ENCODE data around the gene KLHDC10. TPM values are rescaled to one million over a fixed set of nuclear protein-coding genes. Genes with fewer than 3 reads are reported as not detected.
"Not testable (repeated sequence)": the region's sequence is repeated elsewhere in the genome, so short reads cannot be mapped to it uniquely, and the experiment has no call there.

The KLHDC10 gene
- total and polyA plus RNA-seq, 2 donors (not counting 1 experiment from before 2014, with no cell fraction given): 28.5 to 29.1 TPM

GRCh38 chr7:130181263-130181605 lies 110.9 kb downstream of the KLHDC10 start:
- Histone ChIP-seq H2AFZ (ENCODE audit: low read length) (no peak overlapping the region), H3K79me2 (ENCODE audit: control insufficient read depth, insufficient read depth, low read length) (no peaks in the 10 kb centered on the region), H3K27ac (ENCODE audit: insufficient read depth, low read length) (no peak overlapping the region), H3K4me2 (ENCODE audit: extremely low read depth, insufficient read depth, low read length) (no peak overlapping the region), H3K36me3 (ENCODE audit: control insufficient read depth, insufficient read depth, low read length) (peaks cover 2% of the 10 kb centered on the region), H3K9me3 (ENCODE audit: control insufficient read depth, insufficient read depth, low read depth, low read length) (no peaks in the 10 kb centered on the region), H4K20me1 (ENCODE audit: control insufficient read depth, extremely low read depth, insufficient read depth, low read length) (no peaks in the 10 kb centered on the region), H3K4me1 (ENCODE audit: control insufficient read depth, extremely low read depth, insufficient read depth, low read length) (no peaks in the 10 kb centered on the region), H3K27me3 (ENCODE audit: control insufficient read depth, insufficient read depth, low read length) (no peaks in the 10 kb centered on the region), H3K4me3 (replicated peaks in 1 of 4; ENCODE audit: control extremely low read depth in 1 of 4, insufficient read depth in 1 of 4, low read depth in 3 of 4, low read length in 4 of 4) (no peak overlapping the region), H3K9ac (ENCODE audit: insufficient read depth, low read length) (no peak overlapping the region)
- DNase-seq (ENCODE audit: low read depth in 2 of 2): no peak
- no peak for TF ChIP-seq CTCF (conservative IDR thresholded peaks at IDR 0.05 in 1 of 2, IDR thresholded peaks at IDR 0.05 in 1 of 2; ENCODE audit: low read depth in 1 of 2, low read length in 2 of 2)
- no peak for TF ChIP-seq EZH2 (IDR thresholded peaks at IDR 0.05; ENCODE audit: low read length, missing control alignments)

- no peaks in the 10 kb centered on the region for H3K4me1 ChIP-seq (ENCODE audit: control insufficient read depth, extremely low read depth, insufficient read depth, low read length)
- no peak overlapping the region for H2AFZ ChIP-seq (ENCODE audit: low read length)
- no peaks in the 10 kb centered on the region for H3K9me3 ChIP-seq (ENCODE audit: control insufficient read depth, insufficient read depth, low read depth, low read length)
- no peak overlapping the region for H3K4me2 ChIP-seq (ENCODE audit: extremely low read depth, insufficient read depth, low read length)
- H3K36me3 ChIP-seq (ENCODE audit: control insufficient read depth, insufficient read depth, low read length): peaks cover 2% of the 10 kb centered on the region
- H4K20me1 ChIP-seq (ENCODE audit: control insufficient read depth, extremely low read depth, insufficient read depth, low read length): no peaks in the 10 kb centered on the region
- no peaks in the 10 kb centered on the region for H3K79me2 ChIP-seq (ENCODE audit: control insufficient read depth, insufficient read depth, low read length)
- no peak overlapping the region for H3K4me3 ChIP-seq (replicated peaks in 1 of 4; ENCODE audit: control extremely low read depth in 1 of 4, insufficient read depth in 1 of 4, low read depth in 3 of 4, low read length in 4 of 4)
- no peak for TF ChIP-seq CTCF (conservative IDR thresholded peaks at IDR 0.05 in 1 of 2, IDR thresholded peaks at IDR 0.05 in 1 of 2; ENCODE audit: low read depth in 1 of 2, low read length in 2 of 2)
- no peak overlapping the region for H3K9ac ChIP-seq (ENCODE audit: insufficient read depth, low read length)
- H3K27ac ChIP-seq (ENCODE audit: insufficient read depth, low read length): no peak overlapping the region
- no peak for DNase-seq (ENCODE audit: low read depth in 2 of 2)
- H3K27me3 ChIP-seq (ENCODE audit: control insufficient read depth, insufficient read depth, low read length): no peaks in the 10 kb centered on the region
Measured at GRCh38 chr7:130182990-130183389, 112.7 kb downstream of the KLHDC10 start.

- not testable (repeated sequence) for H3K36me3 ChIP-seq (ENCODE audit: control insufficient read depth, insufficient read depth, low read length); H3K4me3 ChIP-seq (replicated peaks in 1 of 4; ENCODE audit: control extremely low read depth in 1 of 4, insufficient read depth in 1 of 4, low read depth in 3 of 4, low read length in 4 of 4); H3K27ac ChIP-seq (ENCODE audit: insufficient read depth, low read length); H2AFZ ChIP-seq (ENCODE audit: low read length); H3K4me1 ChIP-seq (ENCODE audit: control insufficient read depth, extremely low read depth, insufficient read depth, low read length); H3K79me2 ChIP-seq (ENCODE audit: control insufficient read depth, insufficient read depth, low read length); H3K9ac ChIP-seq (ENCODE audit: insufficient read depth, low read length); H3K9me3 ChIP-seq (ENCODE audit: control insufficient read depth, insufficient read depth, low read depth, low read length); DNase-seq (ENCODE audit: low read depth in 2 of 2); H3K27me3 ChIP-seq (ENCODE audit: control insufficient read depth, insufficient read depth, low read length); H4K20me1 ChIP-seq (ENCODE audit: control insufficient read depth, extremely low read depth, insufficient read depth, low read length); H3K4me2 ChIP-seq (ENCODE audit: extremely low read depth, insufficient read depth, low read length)
Measured at GRCh38 chr7:130184349-130184748, 114.0 kb downstream of the KLHDC10 start.

Other genes starting within 250 kb of the KLHDC10 start
- 64.2 and 102 TPM in 2 replicates for gene UBE2H, start 117.6 kb upstream of the KLHDC10 start, total RNA-seq
- gene UBE2H, start 117.6 kb upstream of the KLHDC10 start, polyA plus RNA-seq: 59.3 and 76.0 TPM in 2 replicates
- gene ZC3HC1, start 19.2 kb upstream of the KLHDC10 start, total RNA-seq: 12.1 and 19.5 TPM in 2 replicates
- gene ZC3HC1, start 19.2 kb upstream of the KLHDC10 start, polyA plus RNA-seq: 22.3 and 27.8 TPM in 2 replicates
- gene TMEM209, start 134.9 kb downstream of the KLHDC10 start, total RNA-seq: 9.5 and 9.7 TPM in 2 replicates
- 15.1 and 20.8 TPM in 2 replicates for gene TMEM209, start 134.9 kb downstream of the KLHDC10 start, polyA plus RNA-seq
- not detected in 2 replicates for gene SSMEM1, start 137.3 kb downstream of the KLHDC10 start, total RNA-seq
- gene SSMEM1, start 137.3 kb downstream of the KLHDC10 start, polyA plus RNA-seq: not detected in 2 replicates
- gene CPA2, start 196.3 kb downstream of the KLHDC10 start, total RNA-seq: under 0.01 TPM in 1 of 2 replicates, not detected in the other
- gene CPA2, start 196.3 kb downstream of the KLHDC10 start, polyA plus RNA-seq: 0.06 TPM in 1 of 2 replicates, not detected in the other
- gene CPA4, start 222.6 kb downstream of the KLHDC10 start, total RNA-seq: 6.4 and 20.0 TPM in 2 replicates
- gene CPA4, start 222.6 kb downstream of the KLHDC10 start, polyA plus RNA-seq: 31.5 and 48.3 TPM in 2 replicates